HG03342 (cell line): ENCODE results near the gene DYNLRB1.
A peak's percentile ranks its signal among the peaks of the same experiment; 100 is the strongest.

Source experiments
- ATAC-seq: cut with Tn5 transposase; IDR thresholded peaks from one replicate; pipeline ENCODE4 v1.9.1; 2021; ENCODE audit warnings: mild to moderate bottlenecking, moderate library complexity; ENCODE audit not compliant: unreplicated experiment

Gene DYNLRB1

DNA sequence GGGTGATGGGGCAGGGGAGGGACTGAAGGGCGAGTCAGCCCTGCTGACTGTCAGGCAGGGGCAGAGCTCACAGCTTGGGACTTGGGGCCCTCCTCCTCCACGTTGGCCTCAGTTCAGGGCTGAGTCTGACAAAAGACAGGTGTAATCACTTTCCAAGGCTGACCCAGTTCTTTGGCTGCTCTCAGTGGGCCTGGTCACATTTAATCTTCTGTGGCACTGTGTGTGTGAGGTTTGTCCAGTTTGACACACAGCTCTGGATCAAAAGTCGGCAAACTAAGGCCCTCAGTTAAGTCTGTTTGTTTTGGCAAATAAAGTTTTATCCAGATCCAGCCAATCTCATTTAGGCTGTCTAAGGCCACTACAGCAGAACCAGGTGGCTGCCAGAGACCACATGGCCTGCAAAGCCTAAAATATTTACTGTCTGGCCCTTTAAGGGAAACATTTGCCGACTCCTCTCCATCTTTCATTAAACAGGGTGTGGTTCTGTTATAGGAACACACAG lies 37.2 kb downstream of the DYNLRB1 start:
- ATAC-seq = no peak

DNA sequence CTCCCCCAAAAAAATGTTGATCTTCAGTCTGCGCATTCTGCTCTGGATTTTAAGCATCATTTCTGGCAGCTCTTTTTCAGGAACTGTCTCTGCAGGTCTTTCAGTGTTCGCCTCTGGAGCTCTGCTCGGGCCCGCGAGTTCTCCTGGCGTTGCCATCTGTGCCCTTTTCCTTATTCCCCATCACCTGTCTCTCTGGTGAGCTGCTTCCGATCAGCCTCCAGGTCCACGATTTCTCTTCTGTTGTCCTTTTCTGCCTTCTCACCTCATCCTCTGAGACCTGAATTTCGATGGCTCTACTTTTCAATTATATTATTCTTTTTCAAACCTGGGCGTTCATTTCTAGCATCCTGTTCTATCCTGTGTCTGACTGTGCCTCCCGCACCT lies 41.7 kb downstream of the DYNLRB1 start:
- ATAC-seq = no peak

GRCh38 chr20:34558320-34559218 lies 42.3 kb downstream of the DYNLRB1 start, which contains the start of gene MAP1LC3A:
TSS of gene MAP1LC3A (plus strand) at chr20:34558718. CDS start at chr20:34558869, 151 bp downstream.
- peak; percentile 68 for ATAC-seq

GRCh38 chr20:34559311-34560140 lies 43.3 kb downstream of the DYNLRB1 start:
- ATAC-seq = no peak

GRCh38 chr20:34560141-34560523 lies 43.9 kb downstream of the DYNLRB1 start:
- ATAC-seq = no peak

- no peak for ATAC-seq
These were observed 44.4 kb downstream of the DYNLRB1 start for GRCh38 chr20:34560614-34561013.

- no peak for ATAC-seq
These were observed 45.4 kb downstream of the DYNLRB1 start for GRCh38 chr20:34561661-34562060.

- ATAC-seq = no peak
These were observed 46.4 kb downstream of the DYNLRB1 start for GRCh38 chr20:34562641-34563040.

DNA sequence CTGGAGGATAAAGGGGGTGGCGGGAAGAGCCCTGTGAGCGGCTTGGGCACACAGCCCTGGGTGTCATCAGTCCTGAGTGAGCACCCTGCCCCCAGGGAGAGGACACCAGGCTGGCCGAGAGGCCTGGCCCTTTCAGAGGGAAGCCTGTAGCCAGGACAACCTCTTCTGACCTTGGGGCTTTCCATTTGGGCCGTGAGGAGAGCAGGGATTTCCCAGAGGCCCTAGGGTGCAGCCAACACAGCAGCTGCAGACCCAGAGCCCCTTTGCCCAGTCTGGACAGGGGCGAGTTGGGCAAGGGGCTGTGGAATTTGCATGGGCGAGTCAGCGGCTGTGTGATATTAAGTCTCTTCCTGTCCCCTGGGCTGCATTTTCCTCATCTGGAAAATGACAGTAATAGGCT lies 48.6 kb downstream of the DYNLRB1 start:
- no peak for ATAC-seq

GRCh38 chr20:34566978-34567891 lies 51.0 kb downstream of the DYNLRB1 start:
- no peak for ATAC-seq

- ATAC-seq = no peak
These were observed 52.0 kb downstream of the DYNLRB1 start for GRCh38 chr20:34567892-34568865.

DNA sequence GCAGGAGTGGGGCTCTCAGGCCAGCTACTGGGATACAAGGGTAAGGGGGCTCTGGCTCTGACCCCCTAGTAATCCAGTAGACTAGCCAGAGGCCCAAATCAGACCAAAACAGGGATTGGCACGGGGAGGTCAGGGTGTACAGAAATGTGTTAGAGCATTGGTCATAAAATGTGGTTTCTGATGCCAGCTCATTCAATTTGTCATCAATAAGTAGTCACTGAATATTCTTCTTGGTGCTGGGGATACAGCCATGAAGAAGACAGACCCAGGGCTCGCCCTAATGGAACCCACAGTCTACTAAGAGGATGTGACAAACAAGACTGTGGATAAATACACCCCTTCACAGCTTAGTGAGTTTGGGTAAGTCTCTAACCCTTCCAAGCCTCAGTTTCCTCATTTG lies 53.4 kb downstream of the DYNLRB1 start:
- ATAC-seq = no peak

GRCh38 chr20:34570859-34571306 lies 54.7 kb downstream of the DYNLRB1 start:
- no peak for ATAC-seq

DNA sequence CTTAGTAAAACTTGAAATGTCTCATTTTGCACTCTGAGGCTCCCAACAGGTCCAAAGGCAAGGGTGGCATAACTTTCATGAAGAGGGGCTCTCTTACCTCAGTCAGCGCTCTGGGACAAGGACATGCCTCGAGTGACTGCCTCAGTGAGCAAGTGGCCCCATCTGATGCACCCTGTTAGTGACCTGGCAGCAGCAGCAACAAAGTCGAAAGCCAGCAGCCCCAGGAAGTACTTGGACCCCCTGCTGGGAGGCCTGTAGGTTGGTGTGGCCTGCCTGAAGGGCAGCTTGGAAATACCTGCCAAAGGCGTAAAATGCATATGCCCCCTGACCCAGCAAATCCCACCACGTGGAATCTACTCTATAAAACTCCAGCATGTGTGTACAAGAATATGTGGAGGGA lies 55.5 kb downstream of the DYNLRB1 start:
- no peak for ATAC-seq

DNA sequence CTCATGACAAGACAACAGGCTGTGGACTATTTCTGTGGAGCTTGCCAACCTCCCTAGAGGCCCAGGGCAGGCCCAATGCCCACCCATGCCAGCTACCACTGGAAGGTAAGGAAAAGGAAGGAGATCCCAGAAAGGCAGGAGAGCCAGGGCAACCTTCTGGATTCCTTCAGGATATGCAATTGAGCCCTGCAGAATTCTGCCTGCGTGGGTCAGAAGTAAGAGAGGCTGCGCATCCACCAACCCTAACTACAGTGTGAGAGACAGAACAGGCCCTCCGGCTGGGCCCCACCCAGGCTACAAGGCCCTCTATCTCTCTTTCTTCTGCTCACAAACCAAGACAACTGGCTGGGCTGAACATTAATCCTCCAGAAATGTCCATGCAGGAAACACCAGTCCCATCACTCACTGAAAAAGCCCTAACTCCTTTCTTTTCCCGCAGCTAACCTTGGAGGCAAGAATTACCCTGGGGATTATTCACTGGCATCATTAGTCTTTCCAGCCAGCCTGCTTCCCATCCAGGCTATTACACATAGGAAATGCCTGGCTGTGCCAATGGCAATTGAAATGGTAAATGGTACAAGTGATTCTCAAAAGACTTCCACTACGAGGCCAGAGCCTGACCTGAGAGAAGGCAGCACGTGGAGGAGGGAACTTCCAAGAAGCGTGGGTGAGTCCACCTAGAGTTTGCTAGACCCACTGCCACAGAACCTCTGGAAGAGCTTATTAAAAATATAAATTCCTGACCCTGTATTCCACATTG lies 57.5 kb downstream of the DYNLRB1 start:
- ATAC-seq = no peak

GRCh38 chr20:34574426-34574825 lies 58.2 kb downstream of the DYNLRB1 start:
- no peak for ATAC-seq

GRCh38 chr20:34574861-34575260 lies 58.6 kb downstream of the DYNLRB1 start:
- ATAC-seq = no peak

GRCh38 chr20:34575271-34575670 lies 59.0 kb downstream of the DYNLRB1 start:
- no peak for ATAC-seq

GRCh38 chr20:34575756-34576155 lies 59.5 kb downstream of the DYNLRB1 start:
- ATAC-seq = no peak
